Cardiac fibroblast (primary cell): Measurements from ENCODE around the gene ABCC3.

Source experiments
- DNase-seq, 2 donors: peaks; one replicate each; pipeline versions ENCODE4 v3.0.0 to v3.0.0-alpha.2; 2010; ENCODE audit warnings: low read depth in 2 of 2
- H3K4me3 ChIP-seq, 2 donors: replicated peaks in 1 of 2; 1 replicate in 1 of 2; 2 replicates in 1 of 2; pipeline ENCODE4 v1.5.1; 2011; ENCODE audit warnings: low read depth in 2 of 2, low read length in 2 of 2, mild to moderate bottlenecking in 2 of 2, moderate library complexity in 1 of 2
- CTCF ChIP-seq: IDR thresholded peaks from one replicate; pipeline ENCODE4 v1.5.1; 2011; ENCODE audit warnings: low read depth, mild to moderate bottlenecking, low read length, inconsistent platforms

Gene ABCC3

GRCh38 chr17:50725769-50726655 lies 91.3 kb downstream of the ABCC3 start:
- H3K4me3 ChIP-seq: no peak overlapping the region
- DNase-seq: no peak

GRCh38 chr17:50728112-50728429 lies 93.4 kb downstream of the ABCC3 start:
- no peak for TF ChIP-seq CTCF
- no peak overlapping the region for H3K4me3 ChIP-seq
- DNase-seq: no peak

More at GRCh38 chr17:50725769-50726655, 91.3 kb downstream of the ABCC3 start:
- TF ChIP-seq CTCF: no peak

GRCh38 chr17:50728881-50729765 lies 94.4 kb downstream of the ABCC3 start:
- no peak overlapping the region for H3K4me3 ChIP-seq

GRCh38 chr17:50731575-50732460 lies 97.1 kb downstream of the ABCC3 start:
- DNase-seq: no peak
- no peak for TF ChIP-seq CTCF
- H3K4me3 ChIP-seq: no peak overlapping the region

More at GRCh38 chr17:50728881-50729765, 94.4 kb downstream of the ABCC3 start:
- TF ChIP-seq CTCF: no peak
- DNase-seq: no peak

GRCh38 chr17:50735287-50735686 lies 100.6 kb downstream of the ABCC3 start:
- no peak for DNase-seq
- no peak overlapping the region for H3K4me3 ChIP-seq
- no peak for TF ChIP-seq CTCF

GRCh38 chr17:50737118-50737698 lies 102.5 kb downstream of the ABCC3 start:
- no peak for DNase-seq
- no peak overlapping the region for H3K4me3 ChIP-seq
- TF ChIP-seq CTCF: no peak
